CD4-positive, alpha-beta memory T cell (primary cell): ENCODE results near the gene ZNF292. TPM values are rescaled to one million over a fixed set of nuclear protein-coding genes. Genes with fewer than 3 reads are reported as not detected.

ENCODE experiments used
- polyA plus RNA-seq, 2 donors: library from polyadenylated mRNA; unstranded; fragments of 300-500 nt; fragmentation: Illumina TruSeq; gene quantifications; one replicate each; pipeline ENCODE4 v1.2.3, GENCODE V29; 2021
- total RNA-seq, 2 experiments: library from RNA; stranded (reverse); gene quantifications; one replicate each; pipeline ENCODE4 v1.2.3, GENCODE V29; 2021

Gene ZNF292
- total and polyA plus RNA-seq, 4 experiments from 2014 or later, result 15.1 to 82.1 (median 57.3) TPM

Other genes with a start within 250 kb of the ZNF292 start
- gene HTR1E, start 218.0 kb upstream of the ZNF292 start, total RNA-seq, result not detected
- not detected for gene HTR1E, start 218.0 kb upstream of the ZNF292 start, polyA plus RNA-seq
- gene CGA, start 60.5 kb upstream of the ZNF292 start, total RNA-seq, result not detected
- gene CGA, start 60.5 kb upstream of the ZNF292 start, polyA plus RNA-seq, result not detected
- gene SMIM8, start 167.0 kb downstream of the ZNF292 start, total RNA-seq, result 10 to 100 TPM; 11.1 to 12.5 TPM
- 10 to 100 TPM; 15.1 to 19.4 TPM for gene SMIM8, start 167.0 kb downstream of the ZNF292 start, polyA plus RNA-seq
- gene GJB7, start 173.7 kb downstream of the ZNF292 start, total RNA-seq, result not detected
- gene GJB7, start 173.7 kb downstream of the ZNF292 start, polyA plus RNA-seq, result under 1 TPM in 1 of 2 donors, not detected in 1; 0.28 TPM
- gene C6orf163, start 189.2 kb downstream of the ZNF292 start, total RNA-seq, result 1 to 10 TPM; 4.1 to 5.7 TPM
- under 1 TPM in 1 of 2 donors, not detected in 1; 0.31 TPM for gene C6orf163, start 189.2 kb downstream of the ZNF292 start, polyA plus RNA-seq